HK-2 (cell line): Measurements from ENCODE around the gene LACTBL1.

Experiments used
- DNase-seq: peaks from one replicate; pipeline ENCODE4 v3.0.0-alpha.2; 2018; ENCODE audit not compliant: unreplicated experiment

Gene LACTBL1

GRCh38 chr1:22913421-22914141, 59.1 kb downstream of the LACTBL1 start:
- no peak for DNase-seq

- DNase-seq: no peak
Observed at GRCh38 chr1:22912311-22912710, 60.4 kb downstream of the LACTBL1 start.

GRCh38 chr1:22910986-22911651, 61.5 kb downstream of the LACTBL1 start:
- DNase-seq: no peak

- no peak for DNase-seq
Observed at GRCh38 chr1:22910286-22910685, 62.4 kb downstream of the LACTBL1 start.

GRCh38 chr1:22908880-22909426, 63.7 kb downstream of the LACTBL1 start:
- DNase-seq: no peak

GRCh38 chr1:22907528-22907927, 65.1 kb downstream of the LACTBL1 start:
- DNase-seq: no peak

GRCh38 chr1:22906968-22907367, 65.7 kb downstream of the LACTBL1 start:
- DNase-seq: no peak

- DNase-seq: peak; percentile 33
Observed at GRCh38 chr1:22903113-22903512, 69.6 kb downstream of the LACTBL1 start.
